ENCODE data around the gene ACTN1. TPM values are rescaled to one million over a fixed set of nuclear protein-coding genes. Genes with fewer than 3 reads are reported as not detected.

The ACTN1 gene
- total and polyA plus RNA-seq, 2 of the 8 experiments (the other 6 are each of a cell fraction or from before 2014, with no cell fraction given), result 236 to 262 TPM

- no peak for TF ChIP-seq SIN3A (conservative IDR thresholded peaks at IDR 0.05 in 1 of 2, IDR thresholded peaks at IDR 0.05 in 1 of 2; ENCODE audit: low read depth in 1 of 2, low read length in 2 of 2)
- TF ChIP-seq, protein P1, sequence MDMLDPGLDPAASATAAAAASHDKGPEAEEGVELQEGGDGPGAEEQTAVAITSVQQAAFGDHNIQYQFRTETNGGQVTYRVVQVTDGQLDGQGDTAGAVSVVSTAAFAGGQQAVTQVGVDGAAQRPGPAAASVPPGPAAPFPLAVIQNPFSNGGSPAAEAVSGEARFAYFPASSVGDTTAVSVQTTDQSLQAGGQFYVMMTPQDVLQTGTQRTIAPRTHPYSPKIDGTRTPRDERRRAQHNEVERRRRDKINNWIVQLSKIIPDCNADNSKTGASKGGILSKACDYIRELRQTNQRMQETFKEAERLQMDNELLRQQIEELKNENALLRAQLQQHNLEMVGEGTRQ (IDR thresholded peaks at IDR 0.05; ENCODE audit: low read length), result no peak
Observed at GRCh38 chr14:68946489-68946822, 32.6 kb downstream of the ACTN1 start (continued).

Data from H1 (cell line).